OCI-LY7 (cell line): ENCODE results near the gene CFAP206.

ENCODE experiments used
- EZH2phosphoT487 ChIP-seq: fragments of 200-600 bp; sonication (generic); IDR thresholded peaks from 2 replicates; pipeline ENCODE4 v1.6.1; 2018; ENCODE audit warnings: low read depth, borderline replicate concordance, mild to moderate bottlenecking, mixed run types, antibody characterized with exemption, low read length, moderate library complexity, mixed read lengths
- TF ChIP-seq, protein P1 (sequence below): fragments of 200-600 bp; sonication (generic); conservative IDR thresholded peaks from 2 replicates; pipeline ENCODE4 v1.5.1; 2014; ENCODE audit warnings: mild to moderate bottlenecking, antibody characterized with exemption, low read length, moderate library complexity, mixed read lengths

GRCh38 chr6:87472525-87473418, 65.0 kb downstream of the CFAP206 start, which contains the start of gene SLC35A1:
- TF ChIP-seq, protein P1, sequence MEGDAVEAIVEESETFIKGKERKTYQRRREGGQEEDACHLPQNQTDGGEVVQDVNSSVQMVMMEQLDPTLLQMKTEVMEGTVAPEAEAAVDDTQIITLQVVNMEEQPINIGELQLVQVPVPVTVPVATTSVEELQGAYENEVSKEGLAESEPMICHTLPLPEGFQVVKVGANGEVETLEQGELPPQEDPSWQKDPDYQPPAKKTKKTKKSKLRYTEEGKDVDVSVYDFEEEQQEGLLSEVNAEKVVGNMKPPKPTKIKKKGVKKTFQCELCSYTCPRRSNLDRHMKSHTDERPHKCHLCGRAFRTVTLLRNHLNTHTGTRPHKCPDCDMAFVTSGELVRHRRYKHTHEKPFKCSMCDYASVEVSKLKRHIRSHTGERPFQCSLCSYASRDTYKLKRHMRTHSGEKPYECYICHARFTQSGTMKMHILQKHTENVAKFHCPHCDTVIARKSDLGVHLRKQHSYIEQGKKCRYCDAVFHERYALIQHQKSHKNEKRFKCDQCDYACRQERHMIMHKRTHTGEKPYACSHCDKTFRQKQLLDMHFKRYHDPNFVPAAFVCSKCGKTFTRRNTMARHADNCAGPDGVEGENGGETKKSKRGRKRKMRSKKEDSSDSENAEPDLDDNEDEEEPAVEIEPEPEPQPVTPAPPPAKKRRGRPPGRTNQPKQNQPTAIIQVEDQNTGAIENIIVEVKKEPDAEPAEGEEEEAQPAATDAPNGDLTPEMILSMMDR, result 0 out of 2 replicates have a peak, but pooled peaks have one; percentile 27
- no peak for TF ChIP-seq EZH2phosphoT487
